Mesenteric fat pad (tissue), 1 donor: ENCODE measurements around the gene SPHK2. TPM values are rescaled to one million over a fixed set of nuclear protein-coding genes. Genes with fewer than 3 reads are reported as not detected.
A peak's percentile ranks its signal among the peaks of the same experiment; 100 is the strongest.
"Not testable (repeated sequence)": the region's sequence is repeated elsewhere in the genome, so short reads cannot be mapped to it uniquely, and the experiment has no call there.

Source experiments
- DNase-seq: peaks from one replicate; pipeline ENCODE4 v3.0.0-alpha.2; 2020; ENCODE audit warnings: low spot score
- total RNA-seq: library from RNA; stranded (reverse); fragmentation: NEBNext Ultra II Directional; extraction: Animal tissue kit (Norgen Biotek cat#: 25700); gene quantifications from one replicate; pipeline ENCODE4 v1.2.1, GENCODE V29; 2021
- donor health status: DM: yes; HTN: yes; CAD: no.

Gene SPHK2
- total RNA-seq, 1 donor from 2014 or later = 14.0 TPM

DNA sequence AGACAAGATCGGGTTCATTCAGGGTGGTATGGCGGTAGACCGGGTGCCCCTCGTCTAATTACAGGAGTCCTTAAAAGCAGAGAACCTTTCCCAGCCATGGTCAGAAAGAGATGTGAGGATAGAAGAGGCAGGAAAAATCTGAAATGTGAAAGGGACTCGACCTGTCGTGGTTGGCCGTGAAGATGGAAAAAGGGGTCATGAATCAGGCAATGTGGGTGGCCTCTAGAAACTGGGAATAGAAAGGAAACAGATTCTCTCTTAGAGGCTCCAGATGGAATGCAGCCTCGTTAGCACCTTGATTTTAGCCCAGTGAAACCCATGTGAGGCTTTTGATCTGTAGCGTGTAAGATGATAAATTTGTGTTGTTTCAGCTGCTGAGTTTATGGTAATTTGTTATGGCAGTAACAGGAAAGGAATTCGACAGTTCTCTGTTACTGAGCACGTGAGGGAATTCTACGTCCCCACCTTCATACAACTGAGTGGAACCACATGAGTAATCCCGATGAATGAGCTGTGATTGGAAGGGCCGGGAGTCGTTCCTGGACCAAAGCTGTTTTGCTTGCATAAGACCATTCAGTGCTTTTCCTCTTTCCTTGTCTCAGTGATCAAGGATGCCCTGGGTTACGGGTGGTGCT lies 37.7 kb downstream of the SPHK2 start:
- no peak for DNase-seq

DNA sequence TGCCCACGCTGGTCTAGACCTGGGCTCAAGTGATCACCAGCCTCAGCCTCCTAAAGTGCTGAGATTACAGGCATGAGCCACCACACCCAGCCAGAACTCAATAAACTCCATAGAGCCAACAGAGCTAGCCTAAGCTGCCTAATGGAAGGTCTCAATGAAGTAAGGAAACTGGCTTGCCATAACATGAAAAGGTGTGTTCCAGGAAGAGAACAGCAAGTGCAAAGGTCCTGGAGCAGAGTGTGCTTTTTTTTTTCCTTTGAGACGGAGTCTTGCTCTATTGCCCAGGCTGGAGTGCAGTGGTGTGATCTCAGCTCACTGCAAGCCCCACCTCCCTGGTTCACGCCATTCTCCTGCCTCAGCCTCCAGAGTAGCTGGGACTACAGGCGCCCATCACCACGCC lies 38.5 kb downstream of the SPHK2 start:
- not testable (repeated sequence) for DNase-seq

DNA sequence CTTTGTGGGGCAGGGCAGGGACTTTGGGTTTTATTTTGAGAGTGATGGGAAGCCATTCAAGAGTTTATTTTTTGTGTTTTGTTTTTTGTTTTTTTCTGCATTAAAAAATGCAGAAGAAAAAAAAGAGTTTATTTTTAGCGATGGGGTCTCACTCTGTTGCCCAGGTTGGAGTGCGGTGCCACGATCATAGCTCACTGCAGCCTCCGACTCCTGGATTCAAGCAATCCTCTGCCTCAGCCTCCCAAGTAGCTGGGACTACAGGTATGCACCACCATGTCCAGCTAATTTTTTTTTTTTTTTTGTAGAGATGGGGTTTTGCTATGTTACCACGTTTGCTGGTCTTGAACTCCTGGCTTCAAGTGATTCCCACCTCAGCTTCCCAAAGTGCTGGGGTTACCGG lies 39.2 kb downstream of the SPHK2 start:
- DNase-seq = no peak

DNA sequence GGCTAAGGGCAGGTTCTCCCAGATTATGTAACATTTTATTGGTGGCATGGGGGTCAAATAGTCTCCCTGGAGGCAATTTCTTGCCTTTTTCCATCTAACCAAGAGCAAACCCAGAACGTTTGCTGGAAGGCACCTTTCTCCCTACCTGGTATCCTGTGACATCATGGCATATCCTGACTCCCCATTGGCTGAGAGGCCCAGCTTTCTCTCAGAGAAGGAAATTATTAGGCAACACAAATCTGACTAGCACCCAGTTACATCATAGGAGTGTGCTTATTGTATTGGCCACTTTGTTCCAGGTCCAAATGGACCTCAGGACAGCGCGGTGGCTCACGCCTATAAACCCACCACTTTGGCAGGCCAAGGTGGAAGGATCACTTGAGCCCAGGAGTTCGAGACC lies 40.5 kb downstream of the SPHK2 start:
- DNase-seq = no peak

DNA sequence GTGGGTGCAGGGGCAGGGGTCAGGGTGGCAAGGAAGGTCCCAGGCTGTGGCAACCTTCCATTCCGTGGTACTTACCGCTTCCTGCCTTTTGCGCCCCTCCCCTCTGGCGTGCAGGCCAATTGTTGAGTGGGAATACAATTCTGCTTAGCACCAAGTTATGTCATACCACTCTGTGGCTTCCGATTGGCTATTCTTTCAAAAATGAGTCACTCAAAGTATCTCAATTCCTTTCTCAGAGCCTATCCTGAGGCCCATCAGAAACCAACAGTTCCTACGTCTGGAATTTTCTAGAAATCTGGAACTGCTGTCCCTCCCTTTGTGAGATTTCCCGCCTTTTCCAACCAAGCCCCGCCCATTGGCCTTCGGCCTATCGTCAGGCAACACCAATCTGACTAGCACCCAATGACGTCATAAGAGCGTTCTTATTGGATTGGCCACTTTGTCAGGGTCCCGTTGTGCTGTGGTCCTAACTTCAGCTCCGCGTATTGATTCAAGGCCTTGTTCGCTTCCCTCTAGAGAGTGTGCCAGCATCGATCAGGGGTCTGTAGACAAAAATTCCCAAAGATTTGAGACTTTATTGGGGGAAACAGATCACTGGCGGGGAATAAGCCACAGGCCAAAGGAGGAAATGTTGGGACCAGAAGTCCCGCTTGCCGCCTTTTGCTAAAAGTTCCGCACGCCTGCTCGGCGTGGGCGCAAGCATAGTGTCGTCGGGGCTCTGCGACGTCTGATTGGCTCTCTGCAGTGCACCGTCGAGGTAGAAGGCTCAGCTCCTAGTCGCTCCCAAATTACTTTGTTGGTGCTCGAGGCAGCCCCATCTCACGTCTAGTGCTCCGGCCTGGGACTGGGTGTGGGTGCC lies 41.8 kb downstream of the SPHK2 start:
- DNase-seq = no peak

DNA sequence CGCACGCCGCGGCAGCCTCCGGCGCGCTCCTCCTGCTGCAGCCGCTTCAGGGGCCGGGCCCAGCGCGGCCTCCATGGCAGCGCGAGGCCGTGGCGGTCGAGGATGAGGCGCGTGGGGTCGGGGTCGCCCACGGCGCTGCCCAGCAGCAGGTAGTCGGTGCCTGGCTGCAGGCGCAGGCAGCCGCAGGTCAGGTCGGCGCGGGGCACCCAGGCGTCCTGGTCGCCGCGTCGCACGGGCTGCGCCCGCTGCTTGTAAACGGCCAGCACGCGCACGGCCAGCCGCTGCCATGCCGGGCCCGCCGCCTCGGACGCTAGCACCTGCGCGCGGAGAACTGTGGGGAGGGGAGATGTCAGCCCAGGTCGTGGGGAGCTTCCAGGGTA lies 42.4 kb downstream of the SPHK2 start:
- DNase-seq = no peak

DNA sequence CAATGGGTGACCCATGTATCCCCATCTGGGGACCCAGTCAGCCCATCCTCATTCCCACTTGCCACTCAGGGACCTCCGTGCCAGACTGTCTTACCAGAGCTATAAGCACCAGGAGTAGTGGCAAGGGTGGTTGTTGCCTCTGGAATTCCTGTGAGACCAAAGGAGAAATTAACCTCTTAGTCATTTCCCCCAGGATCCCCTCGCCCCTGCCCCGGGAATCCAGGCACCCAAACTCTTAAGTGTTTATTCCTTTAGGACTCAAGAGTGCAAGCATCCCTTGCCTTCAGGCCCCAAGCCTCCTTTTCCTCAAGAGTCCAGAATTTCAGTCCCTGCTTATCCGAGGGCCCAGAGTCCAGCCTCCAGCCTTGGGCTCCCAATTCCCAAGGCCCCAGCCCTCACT lies 44.4 kb downstream of the SPHK2 start:
- DNase-seq = no peak

DNA sequence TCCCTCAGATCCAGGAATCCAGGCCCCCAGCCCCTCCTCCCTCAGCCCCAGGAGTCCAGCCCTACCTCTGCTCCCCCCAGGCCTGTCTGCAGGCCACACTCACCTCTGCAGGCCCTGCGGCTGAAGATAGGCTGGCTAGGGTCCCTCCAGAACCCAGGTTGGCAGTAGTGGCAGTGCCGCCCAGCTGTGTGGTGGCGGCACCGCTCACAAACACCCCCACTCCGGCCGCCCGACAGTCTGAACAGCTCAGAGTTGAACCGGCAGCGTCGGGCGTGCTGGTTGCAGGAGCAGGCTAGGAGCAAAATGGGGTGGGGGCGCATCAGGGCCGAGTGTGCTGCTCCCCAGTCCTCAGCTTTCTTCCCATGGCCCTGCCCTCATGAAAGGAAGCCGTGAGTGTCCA lies 45.2 kb downstream of the SPHK2 start:
- DNase-seq = no peak

DNA sequence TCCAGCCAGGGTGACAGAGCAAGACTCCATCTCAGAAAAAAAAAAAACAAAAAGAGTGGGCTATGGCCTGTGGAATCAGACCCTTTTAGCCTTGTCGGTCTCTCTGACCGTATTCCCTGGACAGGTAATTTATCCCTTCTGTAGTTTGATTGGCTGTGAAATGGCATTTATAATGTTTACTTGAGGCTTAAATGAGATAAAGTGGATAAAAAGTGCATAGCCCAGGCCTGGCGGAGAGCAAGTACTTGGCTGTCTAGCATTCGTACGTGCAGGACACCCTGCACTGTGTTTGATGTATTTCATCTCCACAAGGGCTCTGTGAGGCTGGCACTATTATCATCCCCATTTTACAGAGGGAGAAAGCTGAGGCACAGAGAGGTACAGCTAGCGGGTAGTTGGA lies 46.5 kb downstream of the SPHK2 start:
- no peak for DNase-seq

DNA sequence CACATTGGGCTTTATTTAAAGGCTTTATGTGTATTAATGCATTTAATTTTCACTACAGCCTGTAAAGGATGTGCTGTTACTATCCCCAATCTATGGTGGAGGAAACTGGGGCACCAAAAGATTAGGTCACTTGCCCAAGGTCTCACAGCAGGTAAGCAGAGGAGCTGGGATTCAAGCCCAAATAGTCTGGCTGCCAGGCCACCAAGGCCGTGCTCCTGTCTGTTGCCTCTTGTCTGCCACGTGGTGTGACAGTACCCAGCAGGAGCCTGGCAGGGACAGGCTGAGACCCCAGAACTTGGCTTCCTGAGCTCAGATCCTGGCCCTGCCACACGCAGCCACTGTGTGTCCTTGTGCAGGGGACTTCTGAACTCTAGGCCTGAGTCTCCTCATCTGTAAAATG lies 49.0 kb downstream of the SPHK2 start:
- no peak for DNase-seq

DNA sequence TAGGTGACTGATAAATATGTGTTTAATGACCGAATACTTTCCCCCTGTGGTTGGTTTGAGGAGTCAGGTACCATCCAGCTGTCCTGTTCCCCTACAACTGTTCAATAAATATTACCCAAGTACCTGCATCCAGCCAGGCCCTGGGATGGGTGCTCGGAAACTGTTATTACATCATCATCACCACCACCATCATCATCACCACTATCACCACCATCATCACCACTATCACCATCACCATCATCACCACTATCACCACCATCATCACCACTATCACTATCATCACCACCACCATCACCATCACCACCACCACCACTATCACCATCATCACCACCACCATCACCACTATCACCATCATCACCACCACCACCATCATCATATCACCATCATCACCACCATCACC lies 49.5 kb downstream of the SPHK2 start:
- DNase-seq = no peak

DNA sequence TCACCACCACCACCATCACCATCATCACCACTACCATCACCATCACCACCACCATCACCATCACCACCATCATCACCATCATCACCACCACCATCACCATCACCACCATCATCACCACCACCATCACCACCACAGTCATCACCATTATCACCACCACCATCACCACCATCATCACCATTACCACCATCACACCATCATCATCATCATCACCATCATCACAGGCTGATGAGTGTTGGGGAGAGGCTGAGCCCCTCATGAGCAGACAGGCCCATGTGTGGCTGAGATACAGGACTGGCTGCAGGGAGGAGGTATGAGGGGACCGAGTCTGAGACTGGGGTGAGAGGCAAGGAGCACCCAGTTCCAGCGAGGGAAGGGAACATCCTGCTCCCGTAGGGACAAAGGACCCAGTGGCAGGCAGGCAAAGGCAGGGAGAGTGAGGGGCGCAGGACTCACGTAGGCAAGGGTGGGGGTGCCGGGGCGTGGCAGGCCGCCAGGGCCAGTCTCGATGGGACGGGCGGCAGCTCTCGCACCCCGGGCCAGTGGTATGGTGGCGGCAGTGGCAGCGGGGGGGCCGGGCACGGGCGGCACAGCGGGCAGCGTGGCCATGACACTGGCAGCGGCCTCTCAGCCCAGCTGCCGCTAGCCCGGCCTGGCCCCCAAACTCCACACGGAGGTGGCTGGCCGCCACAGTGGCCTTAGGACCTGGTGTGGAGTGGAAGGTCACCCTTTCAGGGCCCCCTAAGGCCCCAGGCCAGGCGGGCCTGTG lies 50.8 kb downstream of the SPHK2 start:
- DNase-seq = no peak

DNA sequence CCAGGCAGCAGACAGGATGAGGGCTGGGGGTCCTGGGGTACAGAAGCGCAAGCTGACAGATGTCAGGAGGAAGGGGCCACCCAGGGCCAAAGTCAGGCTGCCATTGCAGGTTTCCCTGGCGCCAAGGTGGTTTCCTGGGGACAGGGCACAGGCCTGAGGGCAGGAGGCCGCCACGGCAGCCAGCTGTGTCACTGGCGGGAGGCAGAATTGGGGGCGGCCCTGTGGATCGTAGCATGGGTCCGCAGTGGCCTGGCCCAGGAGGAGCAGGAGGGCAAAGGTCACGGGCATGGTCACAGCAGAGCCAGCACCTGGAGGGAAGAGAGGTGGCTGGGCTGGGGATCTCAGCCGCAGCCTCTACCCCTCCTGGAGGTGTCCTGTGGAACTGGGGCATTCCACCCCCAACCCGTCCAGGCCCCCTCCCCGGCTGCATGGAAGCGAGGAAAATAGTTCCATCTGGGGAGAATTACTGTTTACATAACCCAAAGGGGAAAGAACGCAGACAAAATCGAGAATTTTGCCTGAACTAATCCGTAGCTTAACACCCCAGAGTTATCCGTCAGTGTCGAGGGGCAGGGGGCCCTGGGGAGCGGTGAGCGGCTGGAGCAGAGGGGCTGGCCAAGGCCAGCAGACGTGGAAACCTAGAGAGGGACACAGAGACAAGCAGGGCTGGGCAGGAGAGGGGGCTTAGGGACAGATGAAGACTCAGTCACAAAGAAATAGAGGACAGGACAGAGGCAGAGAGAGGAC lies 51.6 kb downstream of the SPHK2 start:
- DNase-seq = no peak

DNA sequence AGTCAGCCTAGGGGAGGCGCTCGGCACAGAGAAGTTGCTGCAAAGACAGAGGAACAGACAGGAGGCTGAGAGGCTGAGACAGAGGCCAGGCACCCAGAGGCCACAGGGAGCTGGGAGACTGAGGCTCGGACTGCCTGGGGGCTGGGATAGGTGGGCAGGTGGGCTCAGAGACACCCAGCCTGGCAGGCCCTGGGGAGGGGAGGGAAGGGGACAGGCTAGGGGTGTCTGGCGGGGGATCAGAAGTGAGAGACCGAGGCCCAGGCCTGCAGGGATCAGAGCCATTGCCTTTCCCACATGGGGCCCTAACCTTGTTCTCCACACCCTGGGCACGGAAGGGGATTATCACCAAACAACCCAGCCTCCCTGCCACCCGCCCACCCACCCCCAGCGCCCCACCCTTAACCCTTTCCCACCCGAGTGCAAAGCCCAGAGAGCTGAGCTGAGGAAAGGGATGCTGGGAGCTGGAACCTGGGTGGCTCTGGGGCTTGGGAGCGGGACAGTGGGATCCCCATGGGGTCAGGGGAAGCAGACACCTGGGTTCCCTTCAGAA lies 52.2 kb downstream of the SPHK2 start:
- DNase-seq = no peak

DNA sequence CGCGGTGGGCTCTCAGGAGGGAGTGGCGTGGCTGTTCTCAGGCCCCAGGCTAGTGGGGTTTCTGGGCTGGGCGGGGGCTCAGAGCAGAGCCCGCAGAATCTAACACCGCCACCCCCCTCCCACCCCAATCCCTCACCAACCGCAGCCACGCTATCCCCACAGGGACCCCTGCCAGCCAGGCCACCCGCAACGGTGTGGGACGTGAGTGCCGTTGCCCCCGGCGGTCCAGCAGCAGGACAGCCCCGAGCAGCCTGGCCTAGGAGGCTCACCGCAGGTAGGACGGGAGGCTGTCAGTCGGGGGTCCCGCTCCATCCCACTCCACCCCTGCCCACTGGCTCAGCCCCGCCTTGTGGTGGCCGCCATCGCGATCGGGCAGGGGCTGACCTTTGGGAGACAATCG lies 53.7 kb downstream of the SPHK2 start, which contains the start of gene NTN5:
NTN5 (minus strand) TSS at position 24 of the 400 bp plus-strand sequence. CDS start 2,031 bp downstream, outside the sequence.
- DNase-seq = no peak

DNA sequence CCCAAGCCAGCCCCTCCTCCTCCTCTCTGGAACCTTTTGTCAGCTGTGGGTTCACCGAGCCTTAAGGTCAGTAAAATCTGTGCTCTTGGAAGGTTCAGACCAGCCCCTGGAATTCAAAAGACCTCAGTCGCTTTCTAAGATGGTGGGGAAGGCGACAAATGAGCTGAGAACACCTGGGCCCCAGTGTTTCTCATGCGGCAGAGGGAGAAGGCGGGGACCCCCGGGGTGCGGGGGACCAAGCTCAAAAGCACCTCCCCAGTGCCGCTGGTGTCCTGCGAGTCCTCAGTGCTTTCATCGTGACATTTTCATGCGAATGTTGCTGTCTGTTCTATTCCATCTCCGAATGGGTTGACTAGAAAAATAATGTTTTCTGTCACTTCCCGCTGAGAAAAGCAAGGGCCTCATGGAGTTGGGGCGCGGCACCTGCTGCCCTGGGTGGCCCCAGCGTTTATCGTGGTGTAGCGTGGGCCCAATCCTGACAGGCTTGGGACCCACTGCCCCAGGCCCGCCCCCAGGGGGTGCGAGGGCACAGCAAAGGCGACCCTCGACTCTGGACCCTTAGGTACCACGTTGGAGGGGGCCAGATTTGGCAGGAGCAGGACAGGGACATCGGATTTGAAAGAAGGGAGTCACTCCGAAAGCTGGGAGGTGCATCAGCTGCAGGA lies 54.3 kb downstream of the SPHK2 start:
- no peak for DNase-seq

DNA sequence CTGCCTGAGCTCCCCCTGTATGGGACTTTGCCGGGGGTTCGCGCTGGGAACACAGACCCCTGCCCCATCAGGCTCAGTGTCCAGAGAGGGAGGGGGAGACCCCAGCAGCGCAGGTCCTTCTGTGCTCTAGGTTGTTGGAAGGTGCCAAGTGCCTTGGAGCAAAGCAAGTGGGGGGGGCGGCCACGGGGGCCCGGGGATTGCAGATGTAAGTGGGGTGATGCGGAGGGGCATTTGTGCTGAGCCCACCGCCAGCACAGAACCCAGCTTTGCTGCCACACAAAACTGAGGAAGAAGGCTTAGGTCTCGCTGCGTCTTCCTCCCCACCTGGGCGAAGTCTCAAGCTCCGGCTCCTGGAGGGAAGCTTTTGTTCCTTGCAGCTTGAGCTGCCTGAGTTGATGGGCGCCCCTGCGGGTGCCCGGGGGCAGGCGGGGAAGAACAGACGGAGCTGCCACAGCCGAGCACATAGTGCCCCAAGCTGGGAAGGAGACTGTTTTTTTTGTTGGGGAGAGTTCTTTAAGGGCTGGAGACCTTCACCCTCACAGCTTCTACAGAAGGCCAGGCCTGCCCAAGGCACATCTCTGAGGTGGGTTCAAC lies 55.0 kb downstream of the SPHK2 start:
- DNase-seq = no peak

DNA sequence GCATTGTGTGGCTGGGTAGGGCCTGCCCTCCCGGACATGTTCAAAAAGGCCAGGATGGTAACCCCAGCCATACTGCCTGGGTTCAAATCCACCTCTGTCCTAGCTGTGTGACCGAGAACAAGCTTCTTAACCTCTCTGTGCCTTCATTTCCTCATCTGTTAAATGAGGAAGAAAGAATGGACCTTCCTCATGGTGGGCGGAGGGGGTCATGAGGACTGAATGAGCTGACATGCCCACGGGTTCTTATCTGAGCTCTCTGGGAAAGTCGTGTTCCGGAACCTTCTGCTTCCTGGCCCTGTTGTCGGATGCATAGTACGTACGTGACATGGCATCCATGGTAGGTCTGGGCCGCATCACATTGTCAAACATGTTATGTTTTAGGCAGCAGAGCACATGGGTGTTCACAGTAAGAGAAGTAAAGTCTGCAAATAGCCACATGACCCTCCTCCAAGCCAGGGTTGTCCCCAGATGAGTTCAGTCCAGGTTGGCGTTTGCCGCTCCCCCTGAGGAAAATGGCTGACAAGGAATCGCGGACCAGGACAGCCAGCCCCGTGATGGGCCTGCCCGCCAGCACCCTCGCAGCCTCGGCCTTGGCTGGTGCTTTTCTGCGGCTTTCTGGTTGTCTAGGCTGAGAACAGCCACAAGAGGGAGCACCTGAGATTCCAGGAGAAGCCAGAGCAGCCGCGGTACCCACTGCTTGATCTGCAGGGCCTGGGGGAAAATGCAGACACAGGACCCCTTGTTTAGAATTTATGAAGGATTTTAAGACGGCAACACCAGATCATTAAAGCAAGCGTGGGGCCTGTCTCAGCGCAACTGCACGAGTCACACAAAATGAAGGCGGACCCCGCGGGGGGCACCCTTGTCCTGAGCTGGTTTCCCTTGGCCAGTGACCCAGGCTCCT lies 55.9 kb downstream of the SPHK2 start:
- peak; percentile 92 for DNase-seq

DNA sequence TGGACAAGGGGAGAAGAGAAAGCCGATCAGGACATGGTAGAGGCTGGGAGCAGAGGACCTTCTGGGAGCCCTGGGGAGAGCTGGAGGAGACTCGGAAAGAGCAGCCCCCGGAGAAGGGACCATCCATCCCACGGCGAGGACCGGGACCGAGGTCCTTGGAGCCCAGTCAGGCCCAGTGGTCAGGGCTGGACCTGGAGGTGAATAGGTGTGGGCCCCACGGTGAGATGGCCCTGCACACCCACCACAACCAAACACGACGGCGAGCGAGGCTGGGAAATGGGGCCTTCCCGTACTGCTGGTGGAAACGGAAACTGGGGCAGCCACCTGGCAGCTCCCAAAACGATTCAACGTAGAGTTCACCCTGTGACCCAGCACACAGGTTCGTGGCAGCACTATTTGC lies 57.2 kb downstream of the SPHK2 start:
- no peak for DNase-seq
